GM21526 (cell line): ENCODE measurements around the gene SYP.

Experiments used
- ATAC-seq: cut with Tn5 transposase; IDR thresholded peaks from one replicate; pipeline ENCODE4 v1.9.1; 2021; ENCODE audit warnings: moderate library complexity; ENCODE audit not compliant: unreplicated experiment, low FRiP score

SYP gene

GRCh38 chrX:49199906-49200771 is at the start of gene SYP:
TSS of gene SYP (minus strand) at chrX:49200193. CDS start at chrX:49200186, 7 bp downstream.
- ATAC-seq = peak; percentile 91

DNA sequence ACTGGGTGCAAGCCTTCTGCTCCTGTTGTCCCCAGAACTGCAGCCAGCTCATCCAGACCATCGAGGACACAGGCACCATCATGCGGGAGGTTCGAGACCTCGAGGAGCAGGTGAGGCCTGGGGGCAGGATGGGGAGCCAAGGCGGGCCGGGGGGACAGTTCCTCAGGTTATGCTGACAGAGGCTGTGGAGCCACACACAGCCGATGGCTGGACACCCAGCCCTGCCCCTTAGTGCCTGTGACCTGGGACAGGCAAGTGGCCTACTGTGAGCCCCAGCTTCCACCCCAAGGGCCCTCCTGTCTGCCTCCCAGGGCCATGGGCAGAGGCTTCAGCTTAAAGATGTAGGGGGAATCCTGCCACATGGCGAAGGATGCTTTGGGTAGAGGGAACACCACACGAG is 49.6 kb upstream of the SYP start:
- no peak for ATAC-seq

GRCh38 chrX:49249071-49249470 is 49.1 kb upstream of the SYP start:
- ATAC-seq = no peak

- ATAC-seq = no peak
These were observed 48.2 kb upstream of the SYP start for GRCh38 chrX:49247916-49248811.

DNA sequence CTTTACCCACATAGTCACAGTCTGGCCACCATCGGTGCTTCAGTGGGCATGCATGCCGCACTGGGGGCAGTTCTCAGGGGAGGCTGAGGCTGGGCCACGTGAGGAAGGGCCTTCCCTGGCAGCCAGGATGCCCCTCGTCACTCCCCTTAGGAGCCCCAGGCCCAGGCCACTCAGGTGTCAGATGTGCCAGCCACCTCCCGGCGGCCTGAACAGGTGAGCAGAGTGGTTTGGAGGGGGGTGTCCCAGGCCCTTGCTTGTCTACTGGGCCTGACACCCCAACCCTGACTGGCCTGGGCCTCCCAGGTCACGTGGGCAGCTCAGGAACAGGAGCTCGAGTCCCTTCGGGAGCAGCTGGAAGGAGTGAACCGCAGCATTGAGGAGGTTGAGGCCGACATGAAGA is 47.4 kb upstream of the SYP start:
- no peak for ATAC-seq

DNA sequence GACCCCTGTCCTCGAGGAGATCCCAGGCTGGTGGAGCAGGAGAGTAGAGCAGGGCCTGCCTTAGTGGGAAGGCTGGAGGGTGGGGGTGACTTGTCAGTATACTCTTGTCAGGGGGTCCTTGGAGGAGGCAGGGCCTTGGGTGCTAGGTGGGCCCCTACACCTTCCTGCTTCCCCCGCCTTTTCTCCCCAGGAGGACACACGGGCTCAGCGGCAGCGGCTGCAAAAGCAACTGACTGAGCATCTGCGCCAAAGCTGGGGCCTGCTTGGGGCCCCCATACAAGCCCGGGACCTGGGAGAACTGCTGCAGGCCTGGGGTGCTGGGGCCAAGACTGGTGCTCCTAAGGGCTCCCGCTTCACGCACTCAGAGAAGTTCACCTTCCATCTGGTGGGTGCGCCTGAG is 46.5 kb upstream of the SYP start:
- no peak for ATAC-seq

- ATAC-seq = no peak
These were observed 44.2 kb upstream of the SYP start for GRCh38 chrX:49244207-49244606.

DNA sequence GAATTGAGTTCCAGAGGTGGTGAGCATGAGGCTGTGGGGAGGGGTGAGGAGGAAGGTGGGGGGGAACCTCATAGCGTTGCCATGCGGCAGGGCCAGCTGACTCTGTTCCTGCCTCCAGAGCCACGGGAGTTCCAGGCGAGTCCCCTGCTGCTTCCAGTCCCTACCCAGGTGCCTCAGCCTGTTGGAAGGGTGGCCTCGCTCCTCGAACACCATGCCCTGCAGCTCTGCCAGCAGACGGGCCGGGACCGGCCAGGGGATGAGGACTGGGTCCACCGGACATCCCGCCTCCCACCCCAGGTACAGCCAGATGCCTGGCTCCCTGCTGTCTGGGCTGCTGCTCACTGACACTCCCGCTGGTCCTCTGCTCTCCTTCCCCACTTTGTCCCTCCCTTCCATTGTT is 43.2 kb upstream of the SYP start:
- no peak for ATAC-seq

DNA sequence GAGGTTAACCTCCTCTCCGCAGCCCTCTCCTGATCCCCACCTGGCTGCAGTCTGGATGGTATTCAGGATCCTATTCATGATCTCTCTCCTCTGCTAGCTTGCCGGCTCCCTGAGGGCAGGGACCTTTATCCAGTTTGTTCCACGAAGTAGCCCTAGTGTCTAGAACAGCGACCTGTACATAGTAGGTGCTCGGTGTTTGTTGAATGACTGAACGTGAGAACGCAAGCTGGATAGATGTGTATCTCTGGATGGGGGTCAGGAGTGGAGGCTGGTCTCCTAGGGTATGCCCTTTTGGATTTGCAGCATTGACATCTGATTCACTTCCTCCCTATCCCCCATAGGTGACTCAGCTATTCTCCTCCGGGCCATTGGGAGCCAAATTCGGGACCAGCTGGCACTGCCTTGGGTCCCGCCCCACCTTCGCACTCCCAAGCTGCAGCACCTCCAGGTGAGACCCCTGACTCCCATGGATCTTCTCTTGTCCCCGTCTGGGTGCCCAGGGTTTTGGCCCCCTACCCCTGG is 42.6 kb upstream of the SYP start:
- no peak for ATAC-seq

GRCh38 chrX:49238735-49239134 is 38.7 kb upstream of the SYP start:
- no peak for ATAC-seq

DNA sequence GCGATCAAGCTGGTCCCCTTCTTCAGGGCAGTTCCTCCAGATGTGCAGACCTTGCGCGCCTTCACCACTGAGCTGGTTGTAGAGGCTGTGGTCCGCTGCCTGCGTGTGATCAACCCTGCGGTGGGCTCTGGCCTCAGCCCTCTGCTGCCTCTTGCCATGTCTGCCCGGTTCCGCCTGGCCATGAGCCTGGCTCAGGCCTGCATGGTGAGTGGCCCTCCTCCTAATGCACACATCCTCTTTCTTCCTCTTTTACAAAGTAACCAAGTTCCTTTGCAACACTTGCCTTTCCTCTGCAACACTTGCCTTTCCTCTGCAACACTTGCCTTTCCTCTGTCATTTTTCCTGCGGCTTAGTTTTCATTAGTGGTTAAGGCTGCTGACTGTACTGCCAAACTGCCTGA is 37.1 kb upstream of the SYP start:
- ATAC-seq = no peak

DNA sequence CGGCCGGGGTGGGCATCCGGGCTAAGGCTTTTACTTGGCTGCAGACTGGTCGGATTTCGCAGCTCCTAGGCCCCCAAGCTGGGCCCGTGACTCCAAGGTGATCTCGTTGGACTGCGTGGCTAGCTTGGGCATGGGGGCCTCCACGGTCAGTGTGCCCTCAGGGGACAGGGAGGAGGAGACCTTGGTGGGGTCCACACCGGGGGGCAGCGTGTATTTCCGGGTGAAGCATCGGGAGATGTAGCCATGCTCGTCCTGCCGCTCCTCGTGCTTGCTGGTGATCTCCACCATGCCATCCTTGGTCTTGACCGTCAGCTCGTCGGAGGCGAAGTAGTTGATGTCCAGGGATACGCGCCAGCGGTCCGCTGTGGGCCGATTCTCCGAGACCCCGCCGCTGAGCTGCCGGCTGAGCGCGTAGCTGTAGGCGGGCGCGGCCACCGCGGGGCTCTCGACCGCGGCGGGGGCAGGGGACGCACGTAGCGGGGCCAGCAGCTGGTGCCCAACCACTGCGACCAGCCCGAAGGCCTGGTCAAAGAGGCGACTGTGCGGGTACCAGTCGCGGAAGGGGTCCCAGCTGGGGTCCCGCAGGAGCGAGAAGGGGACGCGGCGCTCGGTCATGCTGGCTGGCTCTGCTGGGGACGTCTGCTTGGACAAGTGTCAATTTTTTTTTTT is 34.0 kb upstream of the SYP start:
- no peak for ATAC-seq

DNA sequence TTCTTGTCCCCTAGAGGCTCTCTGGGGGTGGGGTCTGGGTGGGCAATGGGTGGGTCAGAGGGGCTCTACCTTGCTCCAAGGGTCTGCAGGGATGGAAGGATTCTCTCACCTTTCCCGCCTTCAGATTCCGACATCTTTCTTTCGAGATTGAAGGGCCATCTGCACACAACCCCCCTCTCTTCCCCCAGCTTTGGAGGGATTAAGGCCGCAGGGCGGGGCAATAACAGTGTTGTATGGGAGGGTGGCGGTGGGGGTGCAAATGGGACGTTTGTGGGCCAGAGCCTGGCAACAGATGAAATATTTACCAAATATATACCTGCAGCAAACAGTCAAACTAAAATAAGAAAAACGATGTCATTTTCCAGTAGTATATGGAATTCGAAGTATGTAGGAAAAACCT is 33.2 kb upstream of the SYP start, which contains the start of gene CACNA1F:
TSS of gene CACNA1F (minus strand) at position 165 of the 400 bp plus-strand sequence. CDS start at position 134, 31 bp downstream.
- no peak for ATAC-seq

- ATAC-seq = no peak
These were observed 32.5 kb upstream of the SYP start for GRCh38 chrX:49232525-49232924.

GRCh38 chrX:49231333-49232000 is 31.5 kb upstream of the SYP start:
- ATAC-seq = no peak

DNA sequence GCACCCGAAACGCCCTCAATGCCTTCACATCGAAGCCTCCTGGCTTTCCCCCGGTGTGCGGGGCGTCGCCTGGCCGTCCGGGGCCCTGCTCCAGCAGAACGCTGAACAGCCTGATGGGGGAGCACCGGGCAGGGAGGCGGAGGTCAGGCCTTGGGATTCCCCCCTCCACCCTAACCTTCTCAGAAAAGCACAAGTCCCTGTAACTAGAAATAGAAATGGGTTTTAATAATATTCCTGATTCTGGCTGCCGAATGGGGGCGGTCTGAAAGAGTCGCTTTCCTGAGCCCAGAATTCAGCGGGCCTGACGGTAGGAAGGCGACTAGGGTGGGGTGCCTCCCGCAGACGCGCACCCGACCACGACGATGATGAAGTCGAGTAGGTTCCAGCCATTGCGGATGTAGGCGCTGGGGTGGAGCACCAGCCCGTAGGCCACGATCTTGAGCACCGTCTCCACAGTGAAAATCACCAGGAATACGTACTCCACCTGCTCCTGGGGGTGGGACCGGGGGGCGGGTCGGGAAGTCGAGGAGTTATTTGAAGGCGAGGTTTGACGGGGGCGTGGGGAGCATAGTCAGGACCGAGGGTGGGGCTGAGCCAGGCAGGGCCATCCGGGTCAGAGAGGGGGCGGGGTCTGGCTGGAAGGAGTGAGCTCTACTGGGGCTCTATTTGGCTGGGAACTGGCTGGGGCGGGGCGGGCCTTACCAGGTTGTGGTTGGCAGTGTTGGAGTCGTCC is 30.7 kb upstream of the SYP start:
- peak; percentile 47 for ATAC-seq

DNA sequence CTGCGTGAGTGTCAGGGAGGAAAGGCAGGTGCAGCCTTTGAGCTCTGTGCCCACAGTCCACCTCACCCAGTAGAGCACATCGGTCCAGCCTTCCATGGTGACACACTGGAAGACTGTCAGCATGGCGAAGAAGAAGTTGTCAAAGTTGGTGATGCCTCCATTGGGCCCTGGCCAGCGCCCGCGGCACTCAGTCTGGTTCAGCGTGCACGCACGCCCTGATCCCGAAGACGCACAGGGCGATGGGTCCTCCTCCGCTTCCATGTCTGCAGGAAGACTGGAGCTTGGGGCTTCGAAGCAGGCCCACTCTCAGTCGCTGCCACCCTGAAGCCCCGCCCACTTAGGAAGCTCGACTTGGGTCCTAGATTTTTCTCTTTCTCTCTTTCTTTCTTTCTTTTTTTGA is 28.2 kb upstream of the SYP start:
- ATAC-seq = no peak

GRCh38 chrX:49227726-49228125 is 27.7 kb upstream of the SYP start:
- no peak for ATAC-seq

- ATAC-seq = no peak
These were observed 27.0 kb upstream of the SYP start for GRCh38 chrX:49226946-49227345.
